PFSK-1 (cell line): ENCODE measurements around the gene MEF2D.

Source experiments
- POLR2AphosphoS5 ChIP-seq: IDR thresholded peaks from 2 replicates; pipeline ENCODE4 v1.6.1; 2012; ENCODE audit warnings: low read depth, mild to moderate bottlenecking, control low read depth, low read length, moderate library complexity
- REST ChIP-seq, 2 experiments: IDR thresholded peaks; 2 replicates each; pipeline versions ENCODE4 v1.6.1 to v1.8.0; 2011 to 2012; ENCODE audit warnings: low read depth in 2 of 2, low read length in 2 of 2, control low read depth in 1 of 2, inconsistent platforms in 1 of 2, mild to moderate bottlenecking in 1 of 2, moderate library complexity in 1 of 2; ENCODE audit not compliant: insufficient read depth in 1 of 2
- SIN3A ChIP-seq: IDR thresholded peaks from 2 replicates; pipeline ENCODE4 v1.6.1; 2012; ENCODE audit warnings: mild to moderate bottlenecking, low read length, moderate library complexity, borderline replicate concordance; ENCODE audit not compliant: insufficient read depth
- TAF1 ChIP-seq: IDR thresholded peaks from 2 replicates; pipeline ENCODE4 v1.6.1; 2012; ENCODE audit warnings: low read length, control low read depth, borderline replicate concordance; ENCODE audit not compliant: insufficient read depth

DNA sequence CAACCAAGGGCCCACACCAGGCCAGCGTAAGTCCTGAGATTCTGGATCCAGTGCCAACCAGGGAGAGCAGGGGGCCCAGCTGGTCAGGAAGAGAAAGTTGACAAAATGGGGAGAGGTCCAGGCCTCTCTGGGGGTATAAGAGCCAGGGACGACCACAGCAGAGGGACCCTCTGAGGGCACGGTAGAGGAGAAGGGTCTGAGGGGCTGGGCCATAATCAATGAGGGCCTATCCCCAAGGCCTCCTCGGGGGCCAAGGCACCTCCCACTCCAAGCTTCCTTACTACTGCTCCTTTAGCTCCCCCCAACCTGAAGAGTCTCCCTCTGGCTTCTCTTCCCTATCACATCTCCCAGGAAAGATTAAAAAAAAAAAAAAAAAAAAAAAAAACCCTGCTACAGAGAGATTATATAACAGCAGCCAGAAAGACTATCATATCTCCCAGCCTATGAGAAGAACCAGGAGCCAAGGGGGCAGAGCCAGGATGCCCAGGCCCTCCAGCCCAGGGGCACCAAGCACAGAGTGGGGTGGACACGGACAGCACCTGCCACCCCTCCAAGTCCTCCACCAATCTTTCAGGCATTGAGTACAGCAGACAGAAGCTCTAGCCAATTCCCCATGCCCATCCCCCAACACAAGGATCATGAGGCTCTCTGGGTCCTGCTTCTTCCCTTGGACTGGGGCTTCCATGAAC, 2.7 kb downstream of the MEF2D start:
- TF ChIP-seq SIN3A (no peak), POLR2AphosphoS5 (no peak), REST (IDR thresholded peaks at IDR 0.05; ENCODE audit: insufficient read depth in 1 of 2, low read depth in 2 of 2, low read length in 2 of 2) (no peak), TAF1 (no peak)
